Measurements from ENCODE around the gene LZTS2. TPM values are rescaled to one million over a fixed set of nuclear protein-coding genes. Genes with fewer than 3 reads are reported as not detected.

Gene LZTS2
- total RNA-seq, 1 experiment from 2014 or later = 69.1 TPM

GRCh38 chr10:100980711-100981110 lies 18.9 kb upstream of the LZTS2 start:
- H3K4me3 Mint-ChIP-seq = no peak overlapping the region
- no peak overlapping the region for H3K27ac ChIP-seq (ENCODE audit: insufficient read length, low read depth, low read length)
- H2BK120ac ChIP-seq (ENCODE audit: low read depth, low read length, poor library complexity, severe bottlenecking) = no peak overlapping the region
- H2BK5ac ChIP-seq (ENCODE audit: insufficient read length, low read length) = no peak overlapping the region
- no peak overlapping the region for H3T11ph ChIP-seq (ENCODE audit: low read length)
- H3K27me3 Mint-ChIP-seq (ENCODE audit: low read depth) = no peaks in the 10 kb centered on the region; the same call in 1 of the 2 replicates
- no peak for TF ChIP-seq CTCF (conservative IDR thresholded peaks at IDR 0.05)
- no peaks in the 10 kb centered on the region for H3K79me2 ChIP-seq (ENCODE audit: insufficient read depth, low read length)
- H3K4me1 Mint-ChIP-seq = no peaks in the 10 kb centered on the region
- H3K27me3 ChIP-seq (ENCODE audit: insufficient read depth, low read length) = no peaks in the 10 kb centered on the region
- H2AK5ac ChIP-seq (ENCODE audit: insufficient read length, low read length) = no peak overlapping the region
- H3K9ac ChIP-seq (ENCODE audit: extremely low read depth, insufficient read length, low read length) = no peak overlapping the region
- H3K4me2 ChIP-seq (ENCODE audit: insufficient read depth, insufficient read length, low read length) = no peak overlapping the region
- H3K4me1 ChIP-seq (ENCODE audit: insufficient read depth, low read length) = no peaks in the 10 kb centered on the region
- no peaks in the 10 kb centered on the region; a peak in 1 of 5 replicates for H3K9me3 Mint-ChIP-seq
- H3K18ac ChIP-seq (ENCODE audit: insufficient read length, low read depth, low read length) = no peak overlapping the region
- H4K20me1 ChIP-seq (ENCODE audit: control insufficient read depth, insufficient read depth, insufficient read length) = no peaks in the 10 kb centered on the region
- H2BK12ac ChIP-seq (ENCODE audit: insufficient read length, low read depth, low read length) = no peak overlapping the region
- H2BK15ac ChIP-seq (ENCODE audit: low read depth, low read length) = no peak overlapping the region
- no peak overlapping the region for H3K14ac ChIP-seq (ENCODE audit: insufficient read depth, low read length)
- no peak overlapping the region for H3K56ac ChIP-seq (ENCODE audit: insufficient read length, low read depth, low read length)
- no peak overlapping the region for H2BK20ac ChIP-seq (ENCODE audit: low read depth, low read length, poor library complexity, severe bottlenecking)
- no peaks in the 10 kb centered on the region for H3K23me2 ChIP-seq (ENCODE audit: insufficient read length, low read depth, low read length, poor library complexity, severe bottlenecking)
- H3K36me3 Mint-ChIP-seq (ENCODE audit: insufficient read depth in 1 of 3, low read depth in 3 of 3) = peaks cover 3 to 27% (median 21%) of the 10 kb centered on the region in 3 experiments; a peak in 5 of 7 replicates
- no peak overlapping the region for H4K8ac ChIP-seq (replicated peaks; ENCODE audit: insufficient read length, low read depth, low read length)
- no peak overlapping the region for H2AFZ ChIP-seq (ENCODE audit: low read length)
- DNase-seq = no peak
- H3K9me3 ChIP-seq (ENCODE audit: control insufficient read depth, low read depth, low read length) = no peaks in the 10 kb centered on the region
- no CpG with 5 or more reads among the region's 7 CpGs for WGBS (ENCODE audit: extremely low coverage, insufficient read length, low lambda C conversion rate)
- H4K91ac ChIP-seq (ENCODE audit: insufficient read length, low read depth, low read length) = no peak overlapping the region
- no peak overlapping the region for H4K5ac ChIP-seq (ENCODE audit: insufficient read length, low read depth, low read length)
- H3K27ac Mint-ChIP-seq = no peak overlapping the region
- H3K79me1 ChIP-seq (ENCODE audit: insufficient read depth, low read depth, low read length, poor library complexity, severe bottlenecking) = no peaks in the 10 kb centered on the region
- no peak overlapping the region for H3K23ac ChIP-seq (ENCODE audit: insufficient read length, low read depth, low read length)
- no peak overlapping the region for H3K4ac ChIP-seq (ENCODE audit: low read depth, low read length)
